Measurements from ENCODE around the gene AKNA.

Gene AKNA

GRCh38 chr9:114389612-114390368, 2.0 kb upstream of the AKNA start:
- TF ChIP-seq CTCF (IDR thresholded peaks at IDR 0.05; ENCODE audit: borderline replicate concordance, control extremely low read depth, extremely low read depth, insufficient read depth, missing control alignments), result no peak
- in situ Hi-C loops (cut with MboI; ENCODE audit: low sequenced_read_pairs, unreplicated experiment), result no loop called here

GRCh38 chr9:114388764-114389375, 1.1 kb upstream of the AKNA start:
- in situ Hi-C loops (cut with MboI; ENCODE audit: low sequenced_read_pairs, unreplicated experiment), result no loop called here
- DNase-seq (ENCODE audit: low spot score), result no peak
- TF ChIP-seq CTCF (IDR thresholded peaks at IDR 0.05; ENCODE audit: borderline replicate concordance, control extremely low read depth, extremely low read depth, insufficient read depth, missing control alignments), result no peak

More at GRCh38 chr9:114389612-114390368, 2.0 kb upstream of the AKNA start:
- peak; percentile 57 for DNase-seq (ENCODE audit: low spot score)

GRCh38 chr9:114388357-114388682, 538 bp upstream of the AKNA start:
- in situ Hi-C loops (cut with MboI; ENCODE audit: low sequenced_read_pairs, unreplicated experiment), result no loop called here
- no peak for DNase-seq (ENCODE audit: low spot score)
- no peak for TF ChIP-seq CTCF (IDR thresholded peaks at IDR 0.05; ENCODE audit: borderline replicate concordance, control extremely low read depth, extremely low read depth, insufficient read depth, missing control alignments)

GRCh38 chr9:114386886-114387679, 699 bp downstream of the AKNA start:
- no peak for DNase-seq (ENCODE audit: low spot score)
- in situ Hi-C loops (cut with MboI; ENCODE audit: low sequenced_read_pairs, unreplicated experiment), result no loop called here
- no peak for TF ChIP-seq CTCF (IDR thresholded peaks at IDR 0.05; ENCODE audit: borderline replicate concordance, control extremely low read depth, extremely low read depth, insufficient read depth, missing control alignments)

GRCh38 chr9:114386361-114386885, 1.4 kb downstream of the AKNA start:
- DNase-seq (ENCODE audit: low spot score), result no peak
- no peak for TF ChIP-seq CTCF (IDR thresholded peaks at IDR 0.05; ENCODE audit: borderline replicate concordance, control extremely low read depth, extremely low read depth, insufficient read depth, missing control alignments)
- in situ Hi-C loops (cut with MboI; ENCODE audit: low sequenced_read_pairs, unreplicated experiment), result no loop called here

- peak; percentile 86 for DNase-seq (ENCODE audit: low spot score)
- TF ChIP-seq CTCF (IDR thresholded peaks at IDR 0.05; ENCODE audit: borderline replicate concordance, control extremely low read depth, extremely low read depth, insufficient read depth, missing control alignments), result no peak
- in situ Hi-C loops (cut with MboI; ENCODE audit: low sequenced_read_pairs, unreplicated experiment), result no loop called here
Measured at GRCh38 chr9:114385397-114386181, 2.2 kb downstream of the AKNA start.

All from GM13976 (cell line).